ENCODE results near the gene TBCD.

Gene TBCD

DNA sequence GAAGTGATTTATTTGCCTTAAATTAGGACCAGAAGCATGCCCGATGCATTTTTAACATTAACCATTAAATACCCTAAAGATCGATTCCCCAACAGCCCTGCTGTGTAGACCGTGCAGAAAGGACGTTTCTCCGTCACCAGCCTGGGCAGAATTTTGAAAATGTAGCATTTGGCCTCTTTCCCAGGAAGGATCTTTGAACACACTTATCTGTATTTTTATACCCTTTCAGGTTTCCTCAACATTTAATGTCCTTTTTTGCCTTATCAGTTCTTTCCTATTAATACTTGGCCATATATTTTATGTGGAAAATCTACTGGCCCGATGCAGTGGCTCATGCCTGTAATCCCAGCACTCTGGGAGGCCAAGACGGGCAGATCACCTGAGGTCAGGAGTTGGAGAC lies 142.5 kb downstream of the TBCD start:
- in situ Hi-C loops (cut with MboI; ENCODE audit: low pct_unique_long_range_greater_than_20kb, low sequenced_read_pairs, unreplicated experiment), result no loop called here
- no peak for DNase-seq (ENCODE audit: low spot score)
- TF ChIP-seq, protein P1, sequence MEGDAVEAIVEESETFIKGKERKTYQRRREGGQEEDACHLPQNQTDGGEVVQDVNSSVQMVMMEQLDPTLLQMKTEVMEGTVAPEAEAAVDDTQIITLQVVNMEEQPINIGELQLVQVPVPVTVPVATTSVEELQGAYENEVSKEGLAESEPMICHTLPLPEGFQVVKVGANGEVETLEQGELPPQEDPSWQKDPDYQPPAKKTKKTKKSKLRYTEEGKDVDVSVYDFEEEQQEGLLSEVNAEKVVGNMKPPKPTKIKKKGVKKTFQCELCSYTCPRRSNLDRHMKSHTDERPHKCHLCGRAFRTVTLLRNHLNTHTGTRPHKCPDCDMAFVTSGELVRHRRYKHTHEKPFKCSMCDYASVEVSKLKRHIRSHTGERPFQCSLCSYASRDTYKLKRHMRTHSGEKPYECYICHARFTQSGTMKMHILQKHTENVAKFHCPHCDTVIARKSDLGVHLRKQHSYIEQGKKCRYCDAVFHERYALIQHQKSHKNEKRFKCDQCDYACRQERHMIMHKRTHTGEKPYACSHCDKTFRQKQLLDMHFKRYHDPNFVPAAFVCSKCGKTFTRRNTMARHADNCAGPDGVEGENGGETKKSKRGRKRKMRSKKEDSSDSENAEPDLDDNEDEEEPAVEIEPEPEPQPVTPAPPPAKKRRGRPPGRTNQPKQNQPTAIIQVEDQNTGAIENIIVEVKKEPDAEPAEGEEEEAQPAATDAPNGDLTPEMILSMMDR (IDR thresholded peaks at IDR 0.05; ENCODE audit: extremely low read depth, insufficient read depth, missing control alignments), result no peak

DNA sequence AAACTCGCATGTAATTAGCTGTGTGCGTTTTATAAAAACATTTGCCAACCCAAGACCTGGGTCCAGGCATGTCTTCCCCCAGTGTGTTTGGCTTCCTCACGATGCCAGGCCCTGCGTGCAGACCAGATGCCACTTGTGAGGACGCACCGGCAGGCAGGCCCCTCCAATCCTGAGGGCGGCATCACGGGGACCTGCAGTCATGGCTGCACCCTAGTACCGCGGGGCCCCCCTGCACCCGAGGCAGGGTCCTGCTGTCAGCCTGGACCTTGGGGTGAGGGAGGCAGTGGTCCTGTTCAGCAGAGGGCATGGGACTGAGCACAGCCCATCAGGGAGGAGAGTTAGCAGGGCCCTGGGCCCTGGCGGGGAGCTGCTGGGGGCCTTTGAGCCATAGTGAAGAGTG lies 143.2 kb downstream of the TBCD start:
- TF ChIP-seq, protein P1 (IDR thresholded peaks at IDR 0.05; ENCODE audit: extremely low read depth, insufficient read depth, missing control alignments), result no peak
- in situ Hi-C loops (cut with MboI; ENCODE audit: low pct_unique_long_range_greater_than_20kb, low sequenced_read_pairs, unreplicated experiment), result no loop called here
- no peak for DNase-seq (ENCODE audit: low spot score)

DNA sequence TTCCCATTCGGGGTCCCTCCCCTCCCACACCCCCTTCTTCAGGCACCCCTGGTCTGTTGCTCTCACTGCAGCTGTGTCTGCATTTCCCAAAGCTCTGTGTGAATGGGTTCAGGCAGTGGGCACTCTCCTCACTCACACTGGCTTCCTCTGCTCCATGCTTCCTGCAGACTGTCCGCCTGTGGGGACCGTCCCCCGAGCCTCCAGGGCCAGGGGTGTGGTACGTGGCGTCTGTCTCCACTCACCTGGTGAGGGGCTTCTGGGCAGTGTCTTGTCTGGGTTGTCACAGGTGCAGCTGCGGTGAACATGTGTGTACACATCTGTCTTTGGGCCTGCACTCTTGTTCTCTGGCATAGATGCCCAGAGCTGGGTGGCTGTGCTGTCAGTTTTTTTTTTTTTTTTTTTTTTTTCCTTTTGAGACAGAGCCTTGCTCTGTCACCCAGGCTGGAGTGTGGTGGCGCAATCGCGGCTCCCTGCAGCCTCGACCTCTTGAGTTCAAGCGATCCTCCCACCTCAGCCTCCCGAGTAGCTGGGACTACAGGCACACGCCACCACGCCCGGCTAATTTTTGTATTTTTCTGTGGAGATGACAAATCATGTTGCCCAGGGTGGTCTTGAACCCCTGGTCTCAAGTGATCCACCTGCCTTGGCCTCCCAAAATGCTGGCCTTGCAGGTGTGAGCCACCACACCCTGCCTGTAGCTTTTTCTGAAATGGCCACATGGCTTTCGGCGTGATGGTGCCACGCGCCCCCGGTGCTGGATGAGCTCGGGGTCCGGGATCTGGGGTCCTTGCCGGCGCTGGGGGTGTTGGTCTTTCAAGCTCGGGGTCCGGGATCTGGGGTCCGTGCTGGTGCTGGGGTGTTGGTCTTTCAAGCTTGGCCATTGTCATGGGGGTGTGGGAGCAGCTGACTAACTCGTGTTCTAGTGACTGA lies 144.5 kb downstream of the TBCD start:
- in situ Hi-C loops (cut with MboI; ENCODE audit: low pct_unique_long_range_greater_than_20kb, low sequenced_read_pairs, unreplicated experiment), result no loop called here
- DNase-seq (ENCODE audit: low spot score), result no peak
- TF ChIP-seq, protein P1 (IDR thresholded peaks at IDR 0.05; ENCODE audit: extremely low read depth, insufficient read depth, missing control alignments), result no peak

DNA sequence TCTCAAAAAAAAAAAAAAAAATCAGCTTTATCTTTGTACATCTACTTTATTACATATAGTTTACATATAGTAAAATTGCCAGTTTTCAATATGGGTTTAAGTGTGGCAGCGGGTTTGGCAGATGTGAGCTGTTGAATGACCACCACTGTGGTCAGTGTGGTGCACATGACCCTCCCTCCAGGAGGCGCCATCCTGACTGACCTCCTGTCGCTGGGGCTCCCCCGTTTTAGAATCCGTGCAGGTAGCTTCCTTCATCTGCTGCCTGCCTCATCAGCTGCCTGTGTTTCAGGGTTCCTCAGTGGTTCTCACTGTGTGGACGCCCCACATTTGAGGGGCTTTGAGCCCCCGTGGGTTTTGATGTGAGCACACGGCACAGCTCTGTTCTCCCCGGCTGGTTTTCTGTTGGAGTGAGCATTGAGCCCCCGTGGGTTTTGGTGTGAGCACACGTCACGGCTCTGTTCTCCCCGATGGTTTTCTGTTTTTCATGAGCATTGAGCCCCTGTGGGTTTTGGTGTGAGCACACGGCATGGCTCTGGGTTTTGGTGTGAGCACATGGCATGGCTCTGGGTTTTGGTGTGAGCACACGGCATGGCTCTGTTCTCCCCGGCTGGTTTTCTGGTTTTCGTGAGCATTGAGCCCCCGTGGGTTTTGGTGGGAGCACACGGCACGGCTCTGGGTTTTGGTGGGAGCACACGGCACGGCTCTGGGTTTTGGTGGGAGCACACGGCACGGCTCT lies 145.8 kb downstream of the TBCD start:
- in situ Hi-C loops (cut with MboI; ENCODE audit: low pct_unique_long_range_greater_than_20kb, low sequenced_read_pairs, unreplicated experiment), result no loop called here

DNA sequence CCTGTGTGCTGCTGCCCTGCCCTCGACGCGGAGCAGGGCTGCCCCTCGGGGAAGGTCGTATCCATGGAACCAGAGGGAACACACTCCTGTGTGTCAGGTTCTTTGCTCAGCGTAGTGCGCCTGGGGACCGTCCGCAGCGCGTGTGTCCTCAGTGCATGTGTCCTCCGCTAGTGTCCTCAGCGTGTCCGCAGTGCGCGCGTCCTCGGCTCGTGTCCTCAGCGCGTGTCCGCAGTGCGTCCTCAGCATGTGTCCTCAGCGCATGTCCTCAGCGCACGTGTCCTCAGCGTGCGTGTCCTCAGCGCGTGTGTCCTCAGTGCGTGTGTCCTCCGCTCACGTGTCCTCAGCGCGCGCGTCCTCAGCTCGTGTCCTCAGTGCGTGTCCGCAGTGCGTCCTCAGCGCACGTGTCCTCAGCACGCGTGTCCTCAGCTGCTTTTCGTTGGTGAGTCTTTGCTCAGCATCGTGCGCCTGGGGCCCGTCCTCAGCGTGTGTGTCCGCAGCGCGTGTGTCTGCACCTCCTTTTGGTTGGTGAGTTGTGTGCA lies 147.2 kb downstream of the TBCD start:
- TF ChIP-seq, protein P1 (IDR thresholded peaks at IDR 0.05; ENCODE audit: extremely low read depth, insufficient read depth, missing control alignments), result no peak
- DNase-seq (ENCODE audit: low spot score), result no peak
- in situ Hi-C loops (cut with MboI; ENCODE audit: low pct_unique_long_range_greater_than_20kb, low sequenced_read_pairs, unreplicated experiment), result no loop called here

More for the DNA sequence above, 145.8 kb downstream of the TBCD start:
- DNase-seq (ENCODE audit: low spot score), result no peak
- TF ChIP-seq, protein P1 (IDR thresholded peaks at IDR 0.05; ENCODE audit: extremely low read depth, insufficient read depth, missing control alignments), result no peak

DNA sequence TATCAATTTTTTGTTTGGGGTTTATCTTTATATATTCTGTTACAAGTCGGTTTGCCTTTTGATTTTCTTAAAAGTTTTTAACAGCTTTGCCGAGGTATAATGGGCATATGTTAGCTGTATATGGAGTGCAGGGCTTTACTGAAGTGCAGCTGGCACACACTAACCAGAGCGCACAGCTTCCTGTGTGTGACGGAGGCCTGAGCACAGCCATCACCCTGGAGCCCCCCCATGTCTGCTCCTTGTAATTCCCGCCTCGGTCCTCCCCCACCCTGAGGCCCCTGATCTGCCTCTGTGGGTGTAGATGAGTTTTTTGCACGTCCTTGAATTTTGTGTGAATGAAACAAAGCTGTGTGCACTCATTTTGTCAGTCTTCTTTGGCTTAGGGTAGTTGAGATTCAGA lies 148.1 kb downstream of the TBCD start:
- in situ Hi-C loops (cut with MboI; ENCODE audit: low pct_unique_long_range_greater_than_20kb, low sequenced_read_pairs, unreplicated experiment), result no loop called here
- DNase-seq (ENCODE audit: low spot score), result no peak
- TF ChIP-seq, protein P1 (IDR thresholded peaks at IDR 0.05; ENCODE audit: extremely low read depth, insufficient read depth, missing control alignments), result no peak

Data from GM13977 (cell line).